IMR-90 (cell line): ENCODE results near the gene EXOC8. TPM values are rescaled to one million over a fixed set of nuclear protein-coding genes. Genes with fewer than 3 reads are reported as not detected.

Experiments
- ATAC-seq: fragments of 200-7000 bp; cut with Tn5 transposase; 2 replicates; pipeline ENCODE4 v1.9.1; 2020; ENCODE audit warnings: low read depth, mild to moderate bottlenecking, moderate library complexity
- BruUV-seq: library from RNA; stranded (reverse); fragments of 400-500 nt; replicated peaks from 2 replicates; lab custom pipeline; 2021; lab: Mats Ljungman, UMichigan
- CTCF ChIA-PET: fragments of 300-600 bp; formaldehyde crosslinking; extraction: SDS; loops from one replicate; lab custom pipeline; 2021; ENCODE audit warnings: antibody characterized with exemption; lab: Yijun Ruan, JAX
- POLR2A ChIA-PET: fragments of 300-600 bp; sonication (Branson Sonifier 250); formaldehyde crosslinking; loops from one replicate; lab custom pipeline; 2022; ENCODE audit warnings: antibody characterized with exemption; ENCODE audit not compliant: unreplicated experiment; lab: Charles Lee
- DNase-seq: peaks from one replicate; pipeline ENCODE4 v3.0.0; 2013
- H2AFZ ChIP-seq: replicated peaks from 2 replicates; pipeline ENCODE3; 2013; ENCODE audit warnings: low read length, mild to moderate bottlenecking; ENCODE audit not compliant: poor library complexity
- H2AK5ac ChIP-seq: 2 replicates; pipeline ENCODE4 v1.6.1; 2013; ENCODE audit warnings: low read depth, low read length, inconsistent platforms
- H2AK9ac ChIP-seq: replicated peaks from 2 replicates; pipeline ENCODE3; 2013; ENCODE audit warnings: mild to moderate bottlenecking, low read depth, low read length, moderate library complexity; ENCODE audit not compliant: poor library complexity
- H2BK120ac ChIP-seq: 2 replicates; pipeline ENCODE4 v1.6.1; 2013; ENCODE audit warnings: low read depth, low read length, inconsistent platforms
- H2BK15ac ChIP-seq: 3 replicates; pipeline ENCODE4 v1.6.1; 2013; ENCODE audit warnings: low read depth, low read length, inconsistent platforms
- H2BK20ac ChIP-seq: 2 replicates; pipeline ENCODE4 v1.6.1; 2013; ENCODE audit warnings: low read depth, mild to moderate bottlenecking, inconsistent platforms, low read length, moderate library complexity
- H2BK5ac ChIP-seq: 2 replicates; pipeline ENCODE4 v1.6.1; 2013; ENCODE audit warnings: mild to moderate bottlenecking, low read depth, low read length, inconsistent platforms; ENCODE audit not compliant: poor library complexity, severe bottlenecking
- H3K14ac ChIP-seq: replicated peaks from 2 replicates; pipeline ENCODE4 v1.6.1; 2013; ENCODE audit warnings: low read depth, low read length, inconsistent platforms
- H3K18ac ChIP-seq: 2 replicates; pipeline ENCODE4 v1.6.1; 2013; ENCODE audit warnings: low read depth, low read length, control low read depth
- H3K23ac ChIP-seq: 2 replicates; pipeline ENCODE4 v1.6.1; 2013; ENCODE audit warnings: low read depth, low read length, inconsistent platforms
- H3K27ac ChIP-seq: 2 replicates; pipeline ENCODE4 v1.5.1; 2013; ENCODE audit warnings: mild to moderate bottlenecking, control low read depth, low read length; ENCODE audit not compliant: insufficient read depth
- H3K27me3 ChIP-seq: 2 replicates; pipeline ENCODE4 v1.6.1; 2013; ENCODE audit warnings: low read length; ENCODE audit not compliant: control insufficient read depth, insufficient read depth
- H3K36me3 ChIP-seq: 2 replicates; pipeline ENCODE4 v1.6.1; 2013; ENCODE audit warnings: low read length, mixed read lengths; ENCODE audit not compliant: control insufficient read depth, insufficient read depth
- H3K4ac ChIP-seq: 2 replicates; pipeline ENCODE4 v1.6.1; 2013; ENCODE audit warnings: low read depth, low read length, inconsistent platforms
- H3K4me1 ChIP-seq: 2 replicates; pipeline ENCODE4 v1.6.1; 2013; ENCODE audit warnings: low read length, mixed read lengths; ENCODE audit not compliant: control insufficient read depth, insufficient read depth
- H3K4me2 ChIP-seq: 2 replicates; pipeline ENCODE4 v1.6.1; 2013; ENCODE audit warnings: low read depth, mild to moderate bottlenecking, control low read depth, low read length, moderate library complexity
- H3K4me3 ChIP-seq: 2 replicates; pipeline ENCODE4 v1.5.1; 2013; ENCODE audit warnings: low read depth, mild to moderate bottlenecking, control low read depth, low read length, moderate library complexity; ENCODE audit not compliant: insufficient read depth
- H3K56ac ChIP-seq: 2 replicates; pipeline ENCODE4 v1.6.1; 2013; ENCODE audit warnings: low read length, inconsistent platforms; ENCODE audit not compliant: insufficient read depth; ENCODE audit errors: extremely low read depth
- H3K79me1 ChIP-seq, 2 experiments: 2 replicates each; pipeline ENCODE4 v1.6.1; 2013; ENCODE audit warnings: low read length in 2 of 2, inconsistent platforms in 1 of 2, low read depth in 1 of 2
- H3K9ac ChIP-seq: 2 replicates; pipeline ENCODE4 v1.6.1; 2013; ENCODE audit warnings: low read depth, low read length, control low read depth
- H3K9me1 ChIP-seq: 2 replicates; pipeline ENCODE4 v1.6.1; 2013; ENCODE audit warnings: low read length, inconsistent platforms; ENCODE audit not compliant: insufficient read depth
- H3K9me3 ChIP-seq: 2 replicates; pipeline ENCODE4 v1.6.1; 2013; ENCODE audit warnings: low read length; ENCODE audit not compliant: control insufficient read depth, insufficient read depth
- H4K20me1 ChIP-seq: 2 replicates; pipeline ENCODE4 v1.6.1; 2013; ENCODE audit warnings: low read length, inconsistent platforms; ENCODE audit not compliant: insufficient read depth
- H4K5ac ChIP-seq: 2 replicates; pipeline ENCODE4 v1.6.1; 2013; ENCODE audit warnings: mild to moderate bottlenecking, low read depth, low read length, control low read depth
- H4K8ac ChIP-seq, 2 experiments: 2 replicates each; pipeline ENCODE4 v1.6.1; 2013; ENCODE audit warnings: low read depth in 2 of 2, low read length in 2 of 2, control low read depth in 1 of 2, inconsistent platforms in 1 of 2
- H4K91ac ChIP-seq: 2 replicates; pipeline ENCODE4 v1.6.1; 2013; ENCODE audit warnings: low read depth, low read length, inconsistent platforms; ENCODE audit not compliant: insufficient read depth
- BHLHE40 ChIP-seq: fragments of 150-350 bp; IDR thresholded peaks from 2 replicates; pipeline ENCODE4 v1.6.1; 2016; ENCODE audit warnings: mild to moderate bottlenecking, low read depth, low read length
- CEBPB ChIP-seq: IDR thresholded peaks from 2 replicates; pipeline ENCODE4 v1.6.1; 2012; ENCODE audit warnings: low read depth, low read length, improper control_type of control experiment
- CHD1 ChIP-seq: IDR thresholded peaks from 2 replicates; pipeline ENCODE4 v1.6.1; 2012; ENCODE audit warnings: low read depth, low read length, improper control_type of control experiment
- CTCF ChIP-seq: conservative IDR thresholded peaks from 2 replicates; pipeline ENCODE4 v1.5.1; 2012; ENCODE audit warnings: mild to moderate bottlenecking, low read depth, low read length, improper control_type of control experiment
- FOS ChIP-seq: fragments of 150-350 bp; IDR thresholded peaks from 2 replicates; pipeline ENCODE4 v1.6.1; 2016; ENCODE audit warnings: low read depth, low read length
- MAFK ChIP-seq: IDR thresholded peaks from 2 replicates; pipeline ENCODE4 v1.6.1; 2012; ENCODE audit warnings: low read depth, low read length, improper control_type of control experiment
- MXI1 ChIP-seq: IDR thresholded peaks from 2 replicates; pipeline ENCODE4 v1.6.1; 2012; ENCODE audit warnings: low read depth, mild to moderate bottlenecking, low read length, moderate library complexity, borderline replicate concordance
- RAD21 ChIP-seq: IDR thresholded peaks from 2 replicates; pipeline ENCODE4 v1.6.1; 2012; ENCODE audit warnings: low read length, improper control_type of control experiment
- RCOR1 ChIP-seq: IDR thresholded peaks from 2 replicates; pipeline ENCODE4 v1.6.1; 2012; ENCODE audit warnings: mild to moderate bottlenecking, low read length, improper control_type of control experiment; ENCODE audit not compliant: insufficient replicate concordance
- RFX5 ChIP-seq: IDR thresholded peaks from 2 replicates; pipeline ENCODE4 v1.8.0; 2012; ENCODE audit warnings: low read depth, mild to moderate bottlenecking, low read length, moderate library complexity
- SMC3 ChIP-seq: fragments of 150-350 bp; IDR thresholded peaks from 2 replicates; pipeline ENCODE4 v1.6.1; 2016; ENCODE audit warnings: low read depth, mild to moderate bottlenecking, antibody characterized with exemption, low read length, moderate library complexity
- USF2 ChIP-seq: fragments of 150-350 bp; IDR thresholded peaks from 2 replicates; pipeline ENCODE4 v1.6.1; 2017; ENCODE audit warnings: mild to moderate bottlenecking, antibody characterized with exemption, low read length, low read depth
- WGBS, 2 experiments: methylation state at CpG; one replicate each; pipeline versions ENCODE4 v1.1.5 to v1.1.7; 2013; ENCODE audit warnings: missing lambda C conversion rate in 2 of 2; ENCODE audit not compliant: insufficient read length in 1 of 2; ENCODE audit errors: extremely low coverage in 2 of 2; 5-methylcytosine and 5-hydroxymethylcytosine counted together
- dilution Hi-C: fragments of 300-500 bp; cut with HindIII; formaldehyde crosslinking; loops from one replicate; pipeline ENCODE4 v1.14.3; 2018; ENCODE audit warnings: low sequenced_read_pairs; ENCODE audit not compliant: unreplicated experiment
- in situ Hi-C: fragments of 300-500 bp; cut with MboI; formaldehyde crosslinking; loops from 3 replicates; pipeline ENCODE4 v1.14.3; 2019; ENCODE audit warnings: low sequenced_read_pairs, inconsistent platforms, mixed read lengths
- intact Hi-C: fragments of 100-400 bp; cut with micrococcal nuclease; formaldehyde crosslinking; loops from 2 replicates; pipeline ENCODE4 v1.10.0; 2022
- polyA plus RNA-seq, 3 experiments: library from polyadenylated mRNA; depleted of rRNA; stranded (reverse); fragments of >200 nt; gene quantifications; 2 replicates each; pipeline ENCODE4 v1.2.3, GENCODE V29; 2012; ENCODE audit warnings: low replicate concordance in 1 of 3
- total RNA-seq: library from RNA; depleted of rRNA; stranded (reverse); fragments of >200 nt; gene quantifications from 2 replicates; pipeline ENCODE4 v1.2.3, GENCODE V29; 2012
- TF ChIP-seq, protein P1 (sequence below): fragments of 150-350 bp; IDR thresholded peaks from 2 replicates; pipeline ENCODE4 v1.6.1; 2016; ENCODE audit warnings: low read depth, mild to moderate bottlenecking, low read length, moderate library complexity, borderline replicate concordance

EXOC8 gene
- total and polyA plus RNA-seq, 2 of the 4 experiments (the other 2 are of a cell fraction), result 2.6 to 11.5 TPM

DNA sequence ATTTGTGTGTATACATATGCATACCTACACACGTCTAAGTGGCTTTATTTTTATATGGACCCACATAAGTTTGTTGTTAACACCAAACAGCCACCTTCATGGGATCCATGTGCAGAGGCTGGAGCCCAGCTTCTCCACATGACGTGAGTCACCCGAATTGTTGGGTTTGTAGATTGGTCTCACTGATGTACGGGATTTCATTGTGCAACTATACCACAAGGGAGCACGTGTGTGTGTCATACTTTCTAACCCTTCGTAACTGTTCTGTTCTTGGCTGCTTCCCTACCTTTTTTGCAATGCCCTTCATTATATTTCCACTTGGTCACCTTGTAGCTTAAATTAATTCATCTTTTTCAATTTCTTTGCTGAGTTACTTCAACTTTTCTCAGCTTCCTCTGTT is 21.5 kb upstream of the EXOC8 start:
- in situ Hi-C loops, result no loop called here

More for the DNA sequence above, 21.5 kb upstream of the EXOC8 start:
- Histone ChIP-seq H2BK120ac (no peak overlapping the region), H3K4me2 (no peak overlapping the region), H3K9me1 (peaks cover 4% of the 10 kb centered on the region; the same call in 1 of the 2 replicates), H3K27ac (no peak overlapping the region), H3K4ac (no peak overlapping the region), H2AFZ (no peak overlapping the region), H3K18ac (no peak overlapping the region), H3K36me3 (peaks cover 5% of the 10 kb centered on the region), H3K9ac (no peak overlapping the region), H3K4me3 (no peak overlapping the region), H3K23ac (no peak overlapping the region), H2BK20ac (no peak overlapping the region), H3K9me3 (no peaks in the 10 kb centered on the region), H4K20me1 (no peaks in the 10 kb centered on the region; the same call in 1 of the 2 replicates), H2BK5ac (no peak overlapping the region), H3K79me1 (peaks cover 15 to 18% of the 10 kb centered on the region in 2 experiments), H4K91ac (no peak overlapping the region), H2AK5ac (no peak overlapping the region), H2AK9ac (no peak overlapping the region), H3K14ac (no peak overlapping the region), H3K27me3 (no peaks in the 10 kb centered on the region), H3K56ac (no peak overlapping the region), H4K5ac (no peak overlapping the region), H3K4me1 (peaks cover 5% of the 10 kb centered on the region), H4K8ac (no peak overlapping the region), H2BK15ac (no peak overlapping the region)
- peak; percentile 92 for TF ChIP-seq BHLHE40
- no peak for TF ChIP-seq CTCF
- peak; percentile 19; the same call in 1 of the 2 replicates for TF ChIP-seq FOS
- no peak for TF ChIP-seq RAD21
- no peak for TF ChIP-seq MAFK
- TF ChIP-seq CHD1, result no peak
- TF ChIP-seq RCOR1, result no peak
- TF ChIP-seq SMC3, result no peak
- peak; percentile 55; the same call in 1 of the 2 replicates for TF ChIP-seq USF2
- peak; percentile 52; the same call in 1 of the 2 replicates for TF ChIP-seq MXI1
- TF ChIP-seq CEBPB, result peak; percentile 96
- TF ChIP-seq, protein P1, sequence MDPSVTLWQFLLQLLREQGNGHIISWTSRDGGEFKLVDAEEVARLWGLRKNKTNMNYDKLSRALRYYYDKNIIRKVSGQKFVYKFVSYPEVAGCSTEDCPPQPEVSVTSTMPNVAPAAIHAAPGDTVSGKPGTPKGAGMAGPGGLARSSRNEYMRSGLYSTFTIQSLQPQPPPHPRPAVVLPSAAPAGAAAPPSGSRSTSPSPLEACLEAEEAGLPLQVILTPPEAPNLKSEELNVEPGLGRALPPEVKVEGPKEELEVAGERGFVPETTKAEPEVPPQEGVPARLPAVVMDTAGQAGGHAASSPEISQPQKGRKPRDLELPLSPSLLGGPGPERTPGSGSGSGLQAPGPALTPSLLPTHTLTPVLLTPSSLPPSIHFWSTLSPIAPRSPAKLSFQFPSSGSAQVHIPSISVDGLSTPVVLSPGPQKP, result no peak
- no peak for TF ChIP-seq RFX5
- WGBS, 2 experiments, result no CpG with 5 or more reads among the region's 6 CpGs
- ChIA-PET POLR2A (no interaction called here), CTCF (interaction anchor here (0.8 to 1.1 kb wide), 2 partner anchors 21 to 36 kb away, joined by 3 read pairs; partner anchors contain the start of gene SPRTN)
- BruUV-seq, result no TSS peak
- dilution Hi-C loops (no loop called here), intact Hi-C loops (loop anchor here (2.0 to 5.0 kb wide), 2 partner anchors 170 to 398 kb away; partner anchors contain the start of gene TSNAX)
- DNase-seq (peak; percentile 87), ATAC-seq (no peak)
